ENCODE results near the gene GALNT2. TPM values are rescaled to one million over a fixed set of nuclear protein-coding genes. Genes with fewer than 3 reads are reported as not detected.

GALNT2 gene
- total and polyA plus RNA-seq, 2 of the 13 experiments (the other 11 are each of a cell fraction or from before 2014, with no cell fraction given), result 39.3 to 39.6 TPM

GRCh38 chr1:230104395-230105244, 37.6 kb downstream of the GALNT2 start:
- WGBS (ENCODE audit: low lambda C conversion rate), result 7% methylated on average over 16 of the region's 19 CpGs
- peak overlapping the region; percentile 72 for H3K9ac ChIP-seq (ENCODE audit: insufficient read depth, low read depth, low read length)
- peak overlapping the region; percentile 97 for H3K4me2 ChIP-seq (ENCODE audit: low read depth, low read length)
- FAIRE-seq (no peak), ATAC-seq (peak; percentile 74), DNase-seq (ENCODE audit: low spot score) (peak; percentile 92)
- intact Hi-C loops (cut with micrococcal nuclease; ENCODE audit: unreplicated experiment), result loop anchor here (1.0 kb wide), 4 partner anchors 14 to 63 kb away; partner anchors contain the start of gene GALNT2
- CTCF ChIA-PET (ENCODE audit: low intra/inter-chr PET ratio, low total read pairs), result no interaction called here
- peak overlapping the region; percentile 82 for H3K27ac ChIP-seq (ENCODE audit: extremely low read length, insufficient read depth, low read length)
- no peaks in the 10 kb centered on the region for H3K9me3 ChIP-seq (ENCODE audit: low read length)
- peaks cover 4% of the 10 kb centered on the region; the same call in 1 of the 2 replicates for H4K20me1 ChIP-seq (ENCODE audit: insufficient read depth, low read length)
- in situ Hi-C loops (cut with HindIII; ENCODE audit: extremely low pct_ligation_motif_present, low pct_unique_long_range_greater_than_20kb), result no loop called here
- no peaks in the 10 kb centered on the region for H3K36me3 ChIP-seq (replicated peaks in 1 of 2; ENCODE audit: control insufficient read depth in 1 of 2, insufficient read depth in 2 of 2, low read length in 2 of 2)
- POLR2A ChIA-PET, result interaction anchor here (0.8 to 3.0 kb wide), 10 partner anchors 14 to 57 kb away, joined by 3 to 20 read pairs (median 6); partner anchors contain the start of gene GALNT2
- H2AFZ ChIP-seq (ENCODE audit: low read length), result no peak overlapping the region
- peak overlapping the region; percentile 41 to 67 (median 54) for H3K4me3 ChIP-seq (replicated peaks in 1 of 3; ENCODE audit: insufficient read depth in 1 of 3, low read depth in 2 of 3, low read length in 3 of 3)
- BruUV-seq (replicated peaks), result no TSS peak
- no peaks in the 10 kb centered on the region for H3K27me3 ChIP-seq (ENCODE audit: control insufficient read depth in 1 of 2, insufficient read depth in 2 of 2, low read length in 2 of 2)
- H3K79me2 ChIP-seq (ENCODE audit: insufficient read depth, low read length), result peaks cover 54% of the 10 kb centered on the region
- H3K4me1 ChIP-seq (ENCODE audit: insufficient read depth, low read length), result peaks cover 70% of the 10 kb centered on the region
- no peak for TF ChIP-seq MTF1 (CRISPR knock-in tag; IDR thresholded peaks at IDR 0.05)
- no peak for TF ChIP-seq KLF13 (CRISPR knock-in tag; IDR thresholded peaks at IDR 0.05)
- no peak for TF ChIP-seq EHMT2 (IDR thresholded peaks at IDR 0.05; ENCODE audit: borderline replicate concordance, low read depth, low read length)
- no peak for TF ChIP-seq ISL2 (CRISPR knock-in tag; IDR thresholded peaks at IDR 0.05)
- peak; percentile 56; the same call in 1 of the 2 replicates for TF ChIP-seq ZSCAN29 (CRISPR knock-in tag; conservative IDR thresholded peaks at IDR 0.05)
- TF ChIP-seq, protein P1, sequence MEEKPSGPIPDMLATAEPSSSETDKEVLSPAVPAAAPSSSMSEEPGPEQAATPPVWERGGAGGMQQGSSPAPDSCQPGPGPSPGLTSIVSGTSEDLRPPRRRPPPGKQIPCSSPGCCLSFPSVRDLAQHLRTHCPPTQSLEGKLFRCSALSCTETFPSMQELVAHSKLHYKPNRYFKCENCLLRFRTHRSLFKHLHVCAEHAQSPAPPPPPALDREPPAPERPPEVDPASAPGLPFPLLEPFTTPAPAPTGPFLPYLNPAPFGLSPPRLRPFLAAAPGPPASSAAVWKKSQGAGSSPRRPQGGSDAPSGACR (CRISPR knock-in tag; IDR thresholded peaks at IDR 0.05), result no peak
- peak; percentile 38; the same call in 1 of the 2 replicates for TF ChIP-seq ARNT2 (CRISPR knock-in tag; IDR thresholded peaks at IDR 0.05; ENCODE audit: low read depth)
- TF ChIP-seq GABPB1 (CRISPR knock-in tag; IDR thresholded peaks at IDR 0.05), result peak; percentile 48
- peak; percentile 47 for TF ChIP-seq ZNF768 (CRISPR knock-in tag; IDR thresholded peaks at IDR 0.05)
- no peak for TF ChIP-seq FOXO4 (CRISPR knock-in tag; conservative IDR thresholded peaks at IDR 0.05)
- TF ChIP-seq ZNF703 (CRISPR knock-in tag; IDR thresholded peaks at IDR 0.05; ENCODE audit: borderline replicate concordance), result no peak
- TF ChIP-seq, protein P2, sequence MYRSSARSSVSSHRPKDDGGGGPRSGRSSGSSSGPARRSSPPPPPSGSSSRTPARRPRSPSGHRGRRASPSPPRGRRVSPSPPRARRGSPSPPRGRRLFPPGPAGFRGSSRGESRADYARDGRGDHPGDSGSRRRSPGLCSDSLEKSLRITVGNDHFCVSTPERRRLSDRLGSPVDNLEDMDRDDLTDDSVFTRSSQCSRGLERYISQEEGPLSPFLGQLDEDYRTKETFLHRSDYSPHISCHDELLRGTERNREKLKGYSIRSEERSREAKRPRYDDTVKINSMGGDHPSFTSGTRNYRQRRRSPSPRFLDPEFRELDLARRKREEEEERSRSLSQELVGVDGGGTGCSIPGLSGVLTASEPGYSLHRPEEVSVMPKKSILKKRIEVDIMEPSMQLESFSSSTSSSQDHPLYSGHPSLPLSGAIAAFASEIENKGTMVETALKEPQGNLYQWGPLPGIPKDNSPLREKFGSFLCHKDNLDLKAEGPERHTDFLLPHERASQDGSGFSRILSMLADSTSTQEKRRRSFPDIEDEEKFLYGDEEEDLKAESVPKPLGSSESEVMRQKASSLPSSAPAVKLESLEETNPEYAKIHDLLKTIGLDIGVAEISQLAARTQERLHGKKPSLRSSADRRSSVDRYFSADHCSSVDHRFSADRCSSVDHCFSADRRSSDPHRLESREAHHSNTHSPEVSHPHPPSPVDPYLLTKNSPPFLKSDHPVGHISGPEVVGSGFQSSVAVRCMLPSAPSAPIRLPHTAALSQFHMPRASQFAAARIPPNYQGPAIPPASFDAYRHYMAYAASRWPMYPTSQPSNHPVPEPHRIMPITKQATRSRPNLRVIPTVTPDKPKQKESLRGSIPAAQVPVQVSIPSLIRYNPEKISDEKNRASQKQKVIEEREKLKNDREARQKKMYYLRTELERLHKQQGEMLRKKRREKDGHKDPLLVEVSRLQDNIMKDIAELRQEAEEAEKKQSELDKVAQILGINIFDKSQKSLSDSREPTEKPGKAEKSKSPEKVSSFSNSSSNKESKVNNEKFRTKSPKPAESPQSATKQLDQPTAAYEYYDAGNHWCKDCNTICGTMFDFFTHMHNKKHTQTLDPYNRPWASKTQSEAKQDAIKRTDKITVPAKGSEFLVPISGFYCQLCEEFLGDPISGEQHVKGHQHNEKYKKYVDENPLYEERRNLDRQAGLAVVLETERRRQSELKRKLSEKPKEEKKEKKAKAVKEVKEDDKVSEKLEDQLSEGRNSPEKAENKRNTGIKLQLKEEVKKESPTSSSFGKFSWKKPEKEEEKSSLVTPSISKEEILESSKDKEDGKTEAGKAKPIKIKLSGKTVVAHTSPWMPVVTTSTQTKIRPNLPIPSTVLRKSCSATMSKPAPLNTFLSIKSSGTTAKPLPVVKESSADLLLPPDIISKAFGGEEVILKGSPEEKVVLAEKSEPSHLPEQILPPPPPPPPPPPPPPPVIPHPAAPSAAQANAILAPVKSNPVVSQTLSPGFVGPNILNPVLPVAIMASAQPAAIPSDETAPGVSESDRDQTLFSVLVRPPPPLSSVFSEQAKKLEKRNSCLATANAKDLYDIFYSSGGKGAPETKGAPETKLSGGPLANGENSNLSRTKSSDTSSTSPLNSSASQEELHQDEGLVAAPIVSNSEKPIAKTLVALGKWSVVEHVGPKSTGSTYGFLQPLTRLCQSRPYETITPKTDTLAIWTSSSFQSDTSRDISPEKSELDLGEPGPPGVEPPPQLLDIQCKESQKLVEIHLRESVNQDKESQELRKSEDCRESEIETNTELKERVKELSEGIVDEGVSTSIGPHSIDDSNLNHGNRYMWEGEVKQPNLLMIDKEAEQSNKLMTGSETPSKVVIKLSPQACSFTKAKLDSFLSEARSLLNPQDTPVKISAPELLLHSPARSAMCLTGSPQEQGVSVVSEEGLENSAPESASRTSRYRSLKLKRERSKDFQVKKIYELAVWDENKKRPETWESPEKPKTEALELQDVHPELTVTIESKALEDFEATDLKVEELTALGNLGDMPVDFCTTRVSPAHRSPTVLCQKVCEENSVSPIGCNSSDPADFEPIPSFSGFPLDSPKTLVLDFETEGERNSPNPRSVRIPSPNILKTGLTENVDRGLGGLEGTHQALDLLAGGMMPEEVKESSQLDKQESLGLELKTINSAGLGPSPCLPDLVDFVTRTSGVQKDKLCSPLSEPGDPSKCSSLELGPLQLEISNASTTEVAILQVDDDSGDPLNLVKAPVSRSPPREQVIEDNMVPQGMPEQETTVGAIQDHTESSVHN (CRISPR knock-in tag; IDR thresholded peaks at IDR 0.05), result no peak
- no peak for TF ChIP-seq ZMYM2 (CRISPR knock-in tag; IDR thresholded peaks at IDR 0.05)

All from HepG2 (cell line).